Neural progenitor cell (in vitro differentiated cells): ENCODE measurements around the gene H2BK1.
A peak's percentile ranks its signal among the peaks of the same experiment; 100 is the strongest.

Source experiments
- EZH2 ChIP-seq: fragments of 200-600 bp; sonication (generic); IDR thresholded peaks from 2 replicates; pipeline ENCODE4 v1.6.1; 2017; ENCODE audit warnings: antibody characterized with exemption, mild to moderate bottlenecking, moderate library complexity
- EZH2phosphoT487 ChIP-seq: fragments of 200-600 bp; sonication (generic); IDR thresholded peaks from 2 replicates; pipeline ENCODE4 v1.6.1; 2017; ENCODE audit warnings: antibody characterized with exemption
- TF ChIP-seq, protein P1 (sequence below): fragments of 200-600 bp; sonication (generic); IDR thresholded peaks from 2 replicates; pipeline ENCODE4 v1.5.1; 2017; ENCODE audit warnings: antibody characterized with exemption, mild to moderate bottlenecking

DNA sequence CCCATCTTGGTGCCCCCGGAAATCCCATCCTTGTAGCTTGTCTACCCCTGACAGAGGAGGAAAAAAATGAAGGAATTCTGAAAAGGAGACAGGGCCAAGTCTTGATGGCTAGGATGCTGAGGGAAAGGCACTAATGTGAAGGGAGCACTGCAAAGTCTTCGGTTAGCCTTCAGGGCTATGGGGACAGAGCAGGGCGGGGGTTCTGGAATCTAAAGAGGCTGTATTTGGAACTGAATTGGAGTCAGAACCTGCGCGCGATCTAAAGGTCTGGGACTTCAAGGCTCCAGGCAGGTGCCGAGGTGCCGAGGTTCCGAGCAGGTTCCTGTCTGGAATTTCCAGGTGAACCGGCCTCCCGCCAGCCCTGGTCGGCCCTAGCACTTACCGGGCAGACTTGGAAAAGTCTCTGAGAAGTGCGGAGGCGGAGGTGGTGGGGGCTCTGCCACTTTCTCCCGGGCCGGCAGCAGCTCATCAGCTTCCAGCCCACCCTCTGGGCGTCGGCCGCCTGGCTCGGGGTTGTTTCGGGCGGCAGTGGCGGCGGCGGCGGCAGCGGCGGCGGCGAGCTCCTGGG is 43.6 kb downstream of the H2BK1 start:
- TF ChIP-seq EZH2 (peak; percentile 96), EZH2phosphoT487 (peak; percentile 94)
- TF ChIP-seq, protein P1, sequence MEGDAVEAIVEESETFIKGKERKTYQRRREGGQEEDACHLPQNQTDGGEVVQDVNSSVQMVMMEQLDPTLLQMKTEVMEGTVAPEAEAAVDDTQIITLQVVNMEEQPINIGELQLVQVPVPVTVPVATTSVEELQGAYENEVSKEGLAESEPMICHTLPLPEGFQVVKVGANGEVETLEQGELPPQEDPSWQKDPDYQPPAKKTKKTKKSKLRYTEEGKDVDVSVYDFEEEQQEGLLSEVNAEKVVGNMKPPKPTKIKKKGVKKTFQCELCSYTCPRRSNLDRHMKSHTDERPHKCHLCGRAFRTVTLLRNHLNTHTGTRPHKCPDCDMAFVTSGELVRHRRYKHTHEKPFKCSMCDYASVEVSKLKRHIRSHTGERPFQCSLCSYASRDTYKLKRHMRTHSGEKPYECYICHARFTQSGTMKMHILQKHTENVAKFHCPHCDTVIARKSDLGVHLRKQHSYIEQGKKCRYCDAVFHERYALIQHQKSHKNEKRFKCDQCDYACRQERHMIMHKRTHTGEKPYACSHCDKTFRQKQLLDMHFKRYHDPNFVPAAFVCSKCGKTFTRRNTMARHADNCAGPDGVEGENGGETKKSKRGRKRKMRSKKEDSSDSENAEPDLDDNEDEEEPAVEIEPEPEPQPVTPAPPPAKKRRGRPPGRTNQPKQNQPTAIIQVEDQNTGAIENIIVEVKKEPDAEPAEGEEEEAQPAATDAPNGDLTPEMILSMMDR: no peak
